ENCODE measurements around the gene SYT3.
"Not testable (repeated sequence)": the region's sequence is repeated elsewhere in the genome, so short reads cannot be mapped to it uniquely, and the experiment has no call there.

SYT3 gene

GRCh38 chr19:50628146-50628545, 11.5 kb downstream of the SYT3 start:
- no peak for TF ChIP-seq EZH2phosphoT487 (IDR thresholded peaks at IDR 0.05; ENCODE audit: borderline replicate concordance)
- Histone ChIP-seq H4K20me1 (ENCODE audit: insufficient read depth, low read length, poor library complexity, severe bottlenecking) (no peaks in the 10 kb centered on the region), H3K4me1 (ENCODE audit: insufficient read depth, low read length, poor library complexity, severe bottlenecking) (no peaks in the 10 kb centered on the region), H3K9ac (ENCODE audit: low read depth, low read length, poor library complexity, severe bottlenecking) (no peak overlapping the region), H2AFZ (ENCODE audit: low read length) (no peak overlapping the region), H3K4me3 (ENCODE audit: low read length, poor library complexity, severe bottlenecking) (no peak overlapping the region), H3K9me2 (replicated peaks; ENCODE audit: low read depth, low read length) (no peaks in the 10 kb centered on the region), H3F3A (ENCODE audit: low read depth) (no peaks in the 10 kb centered on the region), H3K36me3 (ENCODE audit: insufficient read depth, low read length) (no peaks in the 10 kb centered on the region), H3K27me3 (ENCODE audit: insufficient read depth, low read length, poor library complexity, severe bottlenecking) (no peaks in the 10 kb centered on the region), H3K4me2 (ENCODE audit: low read depth, low read length, poor library complexity, severe bottlenecking) (no peak overlapping the region), H3K79me2 (ENCODE audit: insufficient read depth, low read length) (no peaks in the 10 kb centered on the region), H3K9me3 (ENCODE audit: insufficient read depth, low read depth, low read length) (no peaks in the 10 kb centered on the region)

GRCh38 chr19:50626795-50627194, 12.9 kb downstream of the SYT3 start:
- no peaks in the 10 kb centered on the region for H3K27me3 ChIP-seq (ENCODE audit: insufficient read depth, low read length, poor library complexity, severe bottlenecking)
- H3K9me3 ChIP-seq (ENCODE audit: insufficient read depth, low read depth, low read length), result no peaks in the 10 kb centered on the region
- H4K20me1 ChIP-seq (ENCODE audit: insufficient read depth, low read length, poor library complexity, severe bottlenecking), result no peaks in the 10 kb centered on the region
- H2AFZ ChIP-seq (ENCODE audit: low read length), result no peak overlapping the region
- no peak for TF ChIP-seq EZH2phosphoT487 (IDR thresholded peaks at IDR 0.05; ENCODE audit: borderline replicate concordance)
- TF ChIP-seq CTCF (conservative IDR thresholded peaks at IDR 0.05; ENCODE audit: low read length), result no peak
- H3K79me2 ChIP-seq (ENCODE audit: insufficient read depth, low read length), result no peaks in the 10 kb centered on the region
- no peak overlapping the region for H3K4me3 ChIP-seq (ENCODE audit: low read length, poor library complexity, severe bottlenecking)
- H3F3A ChIP-seq (ENCODE audit: low read depth), result no peaks in the 10 kb centered on the region
- H3K4me2 ChIP-seq (ENCODE audit: low read depth, low read length, poor library complexity, severe bottlenecking), result no peak overlapping the region
- no peak overlapping the region for H3K9ac ChIP-seq (ENCODE audit: low read depth, low read length, poor library complexity, severe bottlenecking)
- H3K4me1 ChIP-seq (ENCODE audit: insufficient read depth, low read length, poor library complexity, severe bottlenecking), result no peaks in the 10 kb centered on the region
- H3K36me3 ChIP-seq (ENCODE audit: insufficient read depth, low read length), result no peaks in the 10 kb centered on the region
- H3K9me2 ChIP-seq (replicated peaks; ENCODE audit: low read depth, low read length), result no peaks in the 10 kb centered on the region

- H4K20me1 ChIP-seq (ENCODE audit: insufficient read depth, low read length, poor library complexity, severe bottlenecking), result no peaks in the 10 kb centered on the region
- no peak overlapping the region for H2AFZ ChIP-seq (ENCODE audit: low read length)
- H3K4me2 ChIP-seq (ENCODE audit: low read depth, low read length, poor library complexity, severe bottlenecking), result no peak overlapping the region
- H3K9ac ChIP-seq (ENCODE audit: low read depth, low read length, poor library complexity, severe bottlenecking), result no peak overlapping the region
- no peak overlapping the region for H3K4me3 ChIP-seq (ENCODE audit: low read length, poor library complexity, severe bottlenecking)
- H3K36me3 ChIP-seq (ENCODE audit: insufficient read depth, low read length), result no peaks in the 10 kb centered on the region
- H3F3A ChIP-seq (ENCODE audit: low read depth), result no peaks in the 10 kb centered on the region
- no peaks in the 10 kb centered on the region for H3K79me2 ChIP-seq (ENCODE audit: insufficient read depth, low read length)
- no peaks in the 10 kb centered on the region for H3K9me3 ChIP-seq (ENCODE audit: insufficient read depth, low read depth, low read length)
- H3K27me3 ChIP-seq (ENCODE audit: insufficient read depth, low read length, poor library complexity, severe bottlenecking), result no peaks in the 10 kb centered on the region
- H3K4me1 ChIP-seq (ENCODE audit: insufficient read depth, low read length, poor library complexity, severe bottlenecking), result no peaks in the 10 kb centered on the region
- TF ChIP-seq CTCF (conservative IDR thresholded peaks at IDR 0.05; ENCODE audit: low read length), result no peak
- no peak for TF ChIP-seq EZH2phosphoT487 (IDR thresholded peaks at IDR 0.05; ENCODE audit: borderline replicate concordance)
- no peaks in the 10 kb centered on the region for H3K9me2 ChIP-seq (replicated peaks; ENCODE audit: low read depth, low read length)
These were observed 13.7 kb downstream of the SYT3 start for GRCh38 chr19:50626011-50626410.

- H3K79me2 ChIP-seq (ENCODE audit: insufficient read depth, low read length), result no peaks in the 10 kb centered on the region
- no peak overlapping the region for H2AFZ ChIP-seq (ENCODE audit: low read length)
- no peak overlapping the region for H3K4me2 ChIP-seq (ENCODE audit: low read depth, low read length, poor library complexity, severe bottlenecking)
- no peak overlapping the region for H3K9ac ChIP-seq (ENCODE audit: low read depth, low read length, poor library complexity, severe bottlenecking)
- H3K9me3 ChIP-seq (ENCODE audit: insufficient read depth, low read depth, low read length), result no peaks in the 10 kb centered on the region
- TF ChIP-seq CTCF (conservative IDR thresholded peaks at IDR 0.05; ENCODE audit: low read length) (no peak), EZH2phosphoT487 (IDR thresholded peaks at IDR 0.05; ENCODE audit: borderline replicate concordance) (no peak)
- no peaks in the 10 kb centered on the region for H3K36me3 ChIP-seq (ENCODE audit: insufficient read depth, low read length)
- H3K9me2 ChIP-seq (replicated peaks; ENCODE audit: low read depth, low read length), result no peaks in the 10 kb centered on the region
- H3K27me3 ChIP-seq (ENCODE audit: insufficient read depth, low read length, poor library complexity, severe bottlenecking), result no peaks in the 10 kb centered on the region
- no peaks in the 10 kb centered on the region for H3F3A ChIP-seq (ENCODE audit: low read depth)
- no peak overlapping the region for H3K4me3 ChIP-seq (ENCODE audit: low read length, poor library complexity, severe bottlenecking)
- no peaks in the 10 kb centered on the region for H4K20me1 ChIP-seq (ENCODE audit: insufficient read depth, low read length, poor library complexity, severe bottlenecking)
- H3K4me1 ChIP-seq (ENCODE audit: insufficient read depth, low read length, poor library complexity, severe bottlenecking), result no peaks in the 10 kb centered on the region
These were observed 14.6 kb downstream of the SYT3 start for GRCh38 chr19:50624949-50625600.

GRCh38 chr19:50620394-50620906, 19.2 kb downstream of the SYT3 start:
- H3K9me2 ChIP-seq (replicated peaks; ENCODE audit: low read depth, low read length); H3K27me3 ChIP-seq (ENCODE audit: insufficient read depth, low read length, poor library complexity, severe bottlenecking); H3K36me3 ChIP-seq (ENCODE audit: insufficient read depth, low read length); H3K4me2 ChIP-seq (ENCODE audit: low read depth, low read length, poor library complexity, severe bottlenecking); H3F3A ChIP-seq (ENCODE audit: low read depth); H3K9me3 ChIP-seq (ENCODE audit: insufficient read depth, low read depth, low read length); H3K79me2 ChIP-seq (ENCODE audit: insufficient read depth, low read length); H2AFZ ChIP-seq (ENCODE audit: low read length); H3K9ac ChIP-seq (ENCODE audit: low read depth, low read length, poor library complexity, severe bottlenecking); H3K4me3 ChIP-seq (ENCODE audit: low read length, poor library complexity, severe bottlenecking); H3K4me1 ChIP-seq (ENCODE audit: insufficient read depth, low read length, poor library complexity, severe bottlenecking); H4K20me1 ChIP-seq (ENCODE audit: insufficient read depth, low read length, poor library complexity, severe bottlenecking): not testable (repeated sequence)

Data from Loucy (cell line).